AG04449 (cell line): Measurements from ENCODE around the gene ST6GALNAC5.
"Not testable (repeated sequence)": the region's sequence is repeated elsewhere in the genome, so short reads cannot be mapped to it uniquely, and the experiment has no call there.

Experiments used
- CTCF ChIA-PET: fragments of 350-600 bp; formaldehyde crosslinking; extraction: SDS; loops from one replicate; lab custom pipeline; 2021; ENCODE audit warnings: antibody characterized with exemption; lab: Yijun Ruan, JAX
- POLR2A ChIA-PET: fragments of 400-600, 350-600 bp; formaldehyde crosslinking; extraction: SDS; loops from one replicate; lab custom pipeline; 2020; ENCODE audit warnings: antibody characterized with exemption, inconsistent platforms; lab: Yijun Ruan, JAX
- DNase-seq: peaks from one replicate; pipeline ENCODE4 v3.0.0-alpha.2; 2010; ENCODE audit warnings: low read depth, low spot score
- H3K4me3 ChIP-seq: 2 replicates; pipeline ENCODE4 v1.5.1; 2011; ENCODE audit warnings: low read depth, mild to moderate bottlenecking, control low read depth, low read length
- CTCF ChIP-seq: IDR thresholded peaks from one replicate; pipeline ENCODE4 v1.5.1; 2011; ENCODE audit warnings: mild to moderate bottlenecking, moderate library complexity, low read length, control low read depth, inconsistent platforms; ENCODE audit not compliant: insufficient read depth; ENCODE audit errors: missing control alignments

The ST6GALNAC5 gene

GRCh38 chr1:76867342-76868130 lies at the start of gene ST6GALNAC5:
ST6GALNAC5 (plus strand) TSS chr1:76867480.
- ChIA-PET POLR2A (interaction anchor here (0.6 kb wide), 1 partner anchor 373 kb away, joined by 3 read pairs; no protein-coding TSS in a partner anchor), CTCF (interaction anchor here (0.6 kb wide), 1 partner anchor 12 kb away, joined by 3 read pairs; no protein-coding TSS in a partner anchor)
- TF ChIP-seq CTCF = peak; percentile 6
- H3K4me3 ChIP-seq = peak within 1 kb of the TSS; percentile 76
- no peak for DNase-seq

- no peak overlapping the region for H3K4me3 ChIP-seq
- no peak for TF ChIP-seq CTCF
- ChIA-PET CTCF (interaction anchor here (1.1 kb wide), 1 partner anchor 9 kb away, joined by 3 read pairs; no protein-coding TSS in a partner anchor), POLR2A (no interaction called here)
- DNase-seq = no peak
Observed at GRCh38 chr1:76820028-76820427, 47.3 kb upstream of the ST6GALNAC5 start.

- DNase-seq, POLR2A ChIA-PET, CTCF ChIA-PET, H3K4me3 ChIP-seq: not testable (repeated sequence)
Observed at GRCh38 chr1:76822961-76823360, 44.3 kb upstream of the ST6GALNAC5 start.

GRCh38 chr1:76824106-76824505 lies 43.2 kb upstream of the ST6GALNAC5 start:
- ChIA-PET POLR2A (no interaction called here), CTCF (no interaction called here)
- no peak overlapping the region for H3K4me3 ChIP-seq
- TF ChIP-seq CTCF = no peak
- DNase-seq = no peak

GRCh38 chr1:76826072-76826845 lies 41.0 kb upstream of the ST6GALNAC5 start:
- ChIA-PET POLR2A (no interaction called here), CTCF (no interaction called here)
- no peak overlapping the region for H3K4me3 ChIP-seq
- DNase-seq = no peak
- no peak for TF ChIP-seq CTCF

- TF ChIP-seq CTCF = no peak
- ChIA-PET CTCF (no interaction called here), POLR2A (no interaction called here)
- DNase-seq = no peak
- no peak overlapping the region for H3K4me3 ChIP-seq
Observed at GRCh38 chr1:76827066-76827465, 40.2 kb upstream of the ST6GALNAC5 start.
